Measurements from ENCODE around the gene KCTD16.

DNA sequence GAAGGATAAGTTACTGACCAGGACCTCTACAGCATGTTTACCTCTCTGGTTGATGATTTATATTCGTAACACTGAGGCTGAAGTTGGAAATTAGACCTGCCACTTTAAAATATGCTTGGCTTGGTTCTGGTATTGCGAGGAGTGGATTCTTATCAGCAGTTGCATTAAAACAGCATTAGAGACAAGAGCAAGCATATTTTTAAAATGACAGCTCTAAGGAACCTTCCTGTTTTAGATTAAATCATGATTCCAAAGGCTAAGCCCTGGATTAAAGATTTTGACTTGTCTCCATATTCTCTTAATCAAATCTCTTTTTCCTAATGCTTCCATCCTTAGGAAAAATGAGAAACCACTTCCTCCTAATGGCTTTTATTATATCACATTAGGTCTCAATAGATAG is 277.8 kb downstream of the KCTD16 start:
- TF ChIP-seq, protein P1, sequence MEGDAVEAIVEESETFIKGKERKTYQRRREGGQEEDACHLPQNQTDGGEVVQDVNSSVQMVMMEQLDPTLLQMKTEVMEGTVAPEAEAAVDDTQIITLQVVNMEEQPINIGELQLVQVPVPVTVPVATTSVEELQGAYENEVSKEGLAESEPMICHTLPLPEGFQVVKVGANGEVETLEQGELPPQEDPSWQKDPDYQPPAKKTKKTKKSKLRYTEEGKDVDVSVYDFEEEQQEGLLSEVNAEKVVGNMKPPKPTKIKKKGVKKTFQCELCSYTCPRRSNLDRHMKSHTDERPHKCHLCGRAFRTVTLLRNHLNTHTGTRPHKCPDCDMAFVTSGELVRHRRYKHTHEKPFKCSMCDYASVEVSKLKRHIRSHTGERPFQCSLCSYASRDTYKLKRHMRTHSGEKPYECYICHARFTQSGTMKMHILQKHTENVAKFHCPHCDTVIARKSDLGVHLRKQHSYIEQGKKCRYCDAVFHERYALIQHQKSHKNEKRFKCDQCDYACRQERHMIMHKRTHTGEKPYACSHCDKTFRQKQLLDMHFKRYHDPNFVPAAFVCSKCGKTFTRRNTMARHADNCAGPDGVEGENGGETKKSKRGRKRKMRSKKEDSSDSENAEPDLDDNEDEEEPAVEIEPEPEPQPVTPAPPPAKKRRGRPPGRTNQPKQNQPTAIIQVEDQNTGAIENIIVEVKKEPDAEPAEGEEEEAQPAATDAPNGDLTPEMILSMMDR (IDR thresholded peaks at IDR 0.05) = no peak
- TF ChIP-seq ZFX (IDR thresholded peaks at IDR 0.05; ENCODE audit: borderline replicate concordance) = no peak
